GM18499 (cell line): Measurements from ENCODE around the gene RIPOR3.
"Not testable (repeated sequence)": the region's sequence is repeated elsewhere in the genome, so short reads cannot be mapped to it uniquely, and the experiment has no call there.

Experiments used
- ATAC-seq: cut with Tn5 transposase; IDR thresholded peaks from one replicate; pipeline ENCODE4 v1.9.1; 2021; ENCODE audit warnings: moderate number of reproducible peaks; ENCODE audit not compliant: insufficient read depth, unreplicated experiment

The RIPOR3 gene

GRCh38 chr20:50682947-50683530 is 8.3 kb downstream of the RIPOR3 start:
- no peak for ATAC-seq

- ATAC-seq = no peak
These were observed 9.3 kb downstream of the RIPOR3 start for GRCh38 chr20:50682065-50682464.

DNA sequence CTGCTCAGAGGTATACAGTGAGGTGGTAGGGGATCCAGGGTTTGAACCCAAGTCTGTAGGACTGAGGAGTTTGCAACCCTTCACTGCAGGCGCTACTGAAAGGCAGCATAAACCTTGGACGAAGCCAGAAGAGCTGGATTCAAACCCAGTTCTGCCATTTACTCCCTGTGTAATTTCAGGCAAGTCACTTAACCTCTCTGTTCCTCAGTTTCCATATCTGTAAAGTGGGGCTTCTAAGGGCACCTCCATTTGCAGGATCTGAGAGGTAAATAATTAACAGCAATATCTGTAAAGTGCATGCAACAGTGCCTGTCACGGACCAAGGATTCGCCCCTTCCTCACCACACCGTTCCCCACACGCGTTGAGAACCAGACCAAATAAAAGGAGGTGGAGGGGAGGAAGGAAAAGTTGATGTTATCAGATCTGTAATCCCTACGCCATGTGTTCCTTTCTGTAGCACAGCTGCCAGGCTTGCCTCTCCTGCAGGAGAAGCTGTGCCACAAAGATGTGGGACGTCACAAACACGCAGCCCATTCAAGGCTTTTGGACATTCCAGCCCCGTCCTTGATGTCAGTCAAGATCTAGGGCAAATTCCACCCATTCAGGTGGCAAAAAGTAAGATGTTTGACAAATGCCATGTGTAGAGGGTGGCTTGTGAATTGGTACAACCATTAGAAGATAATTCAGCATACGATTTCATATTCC is 9.8 kb downstream of the RIPOR3 start:
- ATAC-seq = no peak

DNA sequence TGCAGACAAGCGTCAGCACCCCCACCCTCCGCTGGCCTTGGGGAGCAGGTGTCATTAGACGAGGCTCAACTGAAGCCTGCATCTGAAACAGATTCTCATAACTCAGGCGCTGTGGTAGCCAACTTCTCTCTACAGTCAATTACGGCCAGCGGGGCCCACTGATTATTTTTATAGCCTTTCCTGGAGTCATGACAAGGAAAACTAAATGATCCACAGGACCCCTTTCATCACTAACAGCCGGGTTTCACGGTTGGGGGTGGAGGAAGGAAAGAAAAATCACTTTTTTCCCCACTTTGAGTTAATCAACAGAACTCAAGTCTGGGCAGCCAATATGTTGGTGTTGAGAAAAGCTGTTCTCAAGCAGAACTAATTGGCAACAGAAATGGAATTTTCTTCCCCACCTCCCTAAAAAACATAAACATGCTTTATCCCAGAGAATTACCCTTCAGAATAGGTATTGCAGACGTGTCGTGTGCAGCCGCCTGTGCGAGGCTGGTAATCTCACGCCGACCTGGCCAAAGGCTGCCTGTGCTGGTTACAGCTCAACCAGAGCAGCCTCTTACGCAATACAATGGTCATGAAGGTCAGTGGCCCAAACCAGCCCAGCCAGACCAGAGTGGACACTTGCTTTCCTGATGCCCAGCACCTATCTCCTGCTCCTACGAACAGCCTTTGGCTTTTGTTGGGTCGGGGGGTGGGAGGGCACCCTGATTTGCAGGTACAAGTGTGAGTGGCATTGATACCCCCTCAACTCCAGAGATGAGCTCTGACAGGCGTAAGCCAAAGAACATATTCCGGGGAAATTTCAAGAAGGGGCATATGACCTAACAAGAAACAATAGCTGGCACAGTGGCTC is 11.0 kb downstream of the RIPOR3 start:
- ATAC-seq = no peak

DNA sequence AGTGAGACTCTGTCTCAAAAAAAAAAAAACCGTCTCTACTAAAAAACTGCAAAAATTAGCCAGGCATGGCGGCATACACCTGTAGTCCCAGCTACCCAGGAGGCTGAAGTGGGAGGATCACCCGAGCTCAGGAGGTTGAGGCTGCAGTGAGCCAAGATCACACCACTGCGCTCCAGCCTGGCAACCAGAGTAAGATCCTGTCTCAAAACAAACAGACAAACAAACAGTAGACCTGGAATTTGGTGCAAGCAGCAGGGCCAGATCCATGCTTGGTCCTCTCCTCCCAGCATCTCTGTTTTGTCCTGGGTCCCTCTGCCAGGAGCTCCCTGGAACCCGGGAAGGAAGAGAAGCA is 11.6 kb downstream of the RIPOR3 start:
- ATAC-seq = no peak

DNA sequence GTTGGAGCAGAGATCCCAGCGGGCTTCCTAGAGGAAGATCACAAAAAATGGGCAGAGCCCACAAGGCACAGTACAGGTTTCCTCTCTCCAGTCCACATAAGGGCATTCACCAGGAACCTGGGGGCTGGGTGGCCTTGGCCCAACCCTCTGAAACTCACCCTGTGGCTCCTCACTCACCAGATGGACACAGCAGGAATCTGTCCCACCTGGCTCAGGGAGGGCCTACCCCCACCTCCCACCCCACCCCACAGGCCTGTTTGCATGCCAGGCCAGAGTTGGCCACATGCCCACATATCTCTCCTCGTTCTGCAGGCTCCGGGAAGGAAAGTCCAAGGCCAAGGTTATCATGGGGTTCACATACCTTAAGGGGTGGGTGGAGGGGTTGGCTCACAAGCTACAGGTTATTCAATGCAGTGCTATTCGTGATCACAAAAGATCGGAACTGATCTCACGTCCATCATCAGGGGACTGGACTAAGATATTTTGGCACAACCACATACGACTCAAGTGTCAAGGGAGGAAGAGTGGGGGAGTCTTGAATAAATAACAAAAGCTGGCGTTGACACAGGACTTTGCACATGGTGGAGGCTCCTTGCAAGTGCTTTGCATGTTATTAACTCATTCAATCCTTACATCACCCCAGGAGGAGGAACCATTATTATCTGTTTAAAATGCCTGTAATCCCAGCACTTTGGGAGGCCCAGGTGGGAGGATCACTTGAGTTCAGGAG is 13.0 kb downstream of the RIPOR3 start:
- no peak for ATAC-seq

- ATAC-seq = no peak
These were observed 14.5 kb downstream of the RIPOR3 start for GRCh38 chr20:50676858-50677257.

GRCh38 chr20:50676377-50676731 is 15.0 kb downstream of the RIPOR3 start:
- ATAC-seq = not testable (repeated sequence)

DNA sequence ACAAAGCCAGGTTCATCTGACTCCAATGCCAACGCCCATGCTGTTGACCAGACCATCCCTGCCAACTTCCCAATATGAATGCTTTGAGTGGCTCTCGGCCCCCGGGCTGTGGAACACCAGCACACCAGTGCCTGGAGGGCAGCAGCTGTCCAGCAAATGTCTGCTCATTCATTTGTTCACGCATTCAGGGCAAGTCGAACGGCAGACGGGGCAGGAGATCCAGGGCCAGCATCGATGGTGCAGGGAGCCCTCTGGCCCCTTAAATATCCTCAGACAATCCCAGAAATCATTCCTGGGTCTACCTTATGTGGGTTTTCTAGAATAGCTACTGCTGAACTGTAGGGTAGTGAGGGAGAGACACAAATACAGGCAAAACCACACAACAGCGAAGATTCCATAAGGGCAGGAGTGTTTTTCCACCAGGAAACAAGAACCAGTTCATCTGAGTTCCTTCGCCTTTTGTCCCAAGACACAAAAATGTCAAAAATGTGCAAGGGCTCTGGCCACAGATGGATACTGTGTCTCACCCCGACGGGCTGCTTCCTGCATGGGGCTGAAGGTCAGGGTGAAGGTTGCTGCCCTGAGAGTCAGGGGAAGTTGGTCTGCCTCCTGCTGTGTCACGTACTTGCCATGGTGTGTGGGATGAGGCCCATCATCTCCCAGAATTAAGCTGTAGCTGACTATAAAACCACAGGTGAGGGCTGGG is 15.5 kb downstream of the RIPOR3 start:
- ATAC-seq = no peak

GRCh38 chr20:50674138-50674825 is 17.1 kb downstream of the RIPOR3 start:
- ATAC-seq = no peak

DNA sequence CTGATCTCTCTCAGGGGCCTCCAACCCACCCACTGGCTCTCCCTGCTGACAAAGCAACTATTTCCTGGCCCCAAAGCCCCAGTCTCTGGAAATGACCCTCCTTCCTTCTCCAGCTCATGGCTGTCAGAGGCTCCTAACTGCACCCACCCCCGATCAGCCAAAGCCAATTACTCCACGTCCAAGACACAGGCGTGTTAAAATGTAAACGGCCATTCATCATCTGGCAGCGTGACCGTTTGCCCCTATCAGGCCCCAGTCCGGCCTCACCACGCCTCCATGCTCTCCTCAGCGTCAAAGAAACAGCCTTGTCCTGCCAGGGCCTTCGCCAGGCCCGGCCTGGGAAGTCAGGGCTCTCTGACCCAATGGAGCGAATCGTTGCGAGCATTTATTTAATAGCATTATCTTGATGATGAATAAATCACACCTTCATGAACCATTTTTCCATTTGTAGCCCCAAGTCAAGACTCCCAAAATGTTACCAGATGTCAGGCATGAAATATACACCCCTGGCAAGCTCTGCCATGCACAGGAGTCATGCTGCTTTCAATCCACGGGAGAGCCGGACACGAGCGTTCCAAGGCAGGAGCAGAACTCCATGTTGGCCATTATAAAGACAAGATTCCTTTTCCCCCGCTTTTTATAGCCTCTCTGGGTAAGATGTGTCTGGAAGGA is 17.7 kb downstream of the RIPOR3 start:
- no peak for ATAC-seq

DNA sequence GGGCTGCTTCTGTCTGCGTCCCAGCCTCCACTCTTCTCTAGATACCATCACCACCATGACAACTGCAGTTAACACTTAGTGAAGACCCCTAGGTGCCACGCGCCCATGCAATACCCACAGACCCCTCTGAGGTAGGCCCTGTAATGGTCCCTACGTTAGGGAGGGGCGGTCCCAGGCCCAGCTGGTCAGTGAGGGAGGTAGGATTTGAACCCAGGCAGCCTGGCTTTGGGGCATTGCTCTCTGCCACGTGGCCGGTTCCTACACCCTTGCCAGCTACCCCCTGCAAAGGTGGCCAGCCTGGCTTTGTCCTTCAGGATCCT is 18.2 kb downstream of the RIPOR3 start:
- ATAC-seq = no peak

DNA sequence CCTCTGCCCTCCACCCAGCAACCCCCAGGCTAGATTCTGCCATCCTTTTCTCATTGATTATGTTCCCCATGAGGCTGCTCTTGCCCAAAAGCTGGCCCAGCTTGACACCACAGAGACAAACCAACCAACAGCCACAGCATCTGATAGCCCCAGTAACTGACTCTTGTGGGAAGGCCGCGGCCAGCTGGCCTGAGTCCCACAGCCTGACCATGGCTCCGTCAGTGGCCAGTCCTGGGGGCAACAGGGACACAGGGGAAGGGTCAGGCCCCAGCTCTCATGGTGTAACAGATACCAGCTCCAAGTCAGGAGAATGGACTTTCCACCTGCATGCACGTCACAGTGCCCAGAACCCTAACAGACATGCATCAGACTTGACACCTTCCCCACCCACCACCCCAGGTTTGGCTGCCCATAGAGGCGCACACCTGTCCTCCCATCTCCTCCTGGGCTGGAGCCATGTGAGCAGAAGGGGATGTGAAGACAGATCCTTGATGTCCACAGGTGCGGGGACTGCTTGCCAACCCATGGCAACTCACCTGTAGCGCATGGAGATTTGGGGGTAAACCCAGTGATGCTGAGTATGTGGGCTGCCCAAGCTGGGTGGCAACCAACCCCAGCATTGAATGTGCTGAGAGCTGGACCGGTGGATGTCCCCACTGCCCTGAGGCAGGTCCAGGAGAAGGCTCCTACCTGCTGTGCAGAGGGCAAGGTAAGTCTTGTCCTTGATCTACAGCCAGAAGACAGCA is 18.8 kb downstream of the RIPOR3 start:
- ATAC-seq = no peak

GRCh38 chr20:50671626-50672025 is 19.7 kb downstream of the RIPOR3 start:
- no peak for ATAC-seq

- not testable (repeated sequence) for ATAC-seq
These were observed 20.3 kb downstream of the RIPOR3 start for GRCh38 chr20:50671010-50671409.

DNA sequence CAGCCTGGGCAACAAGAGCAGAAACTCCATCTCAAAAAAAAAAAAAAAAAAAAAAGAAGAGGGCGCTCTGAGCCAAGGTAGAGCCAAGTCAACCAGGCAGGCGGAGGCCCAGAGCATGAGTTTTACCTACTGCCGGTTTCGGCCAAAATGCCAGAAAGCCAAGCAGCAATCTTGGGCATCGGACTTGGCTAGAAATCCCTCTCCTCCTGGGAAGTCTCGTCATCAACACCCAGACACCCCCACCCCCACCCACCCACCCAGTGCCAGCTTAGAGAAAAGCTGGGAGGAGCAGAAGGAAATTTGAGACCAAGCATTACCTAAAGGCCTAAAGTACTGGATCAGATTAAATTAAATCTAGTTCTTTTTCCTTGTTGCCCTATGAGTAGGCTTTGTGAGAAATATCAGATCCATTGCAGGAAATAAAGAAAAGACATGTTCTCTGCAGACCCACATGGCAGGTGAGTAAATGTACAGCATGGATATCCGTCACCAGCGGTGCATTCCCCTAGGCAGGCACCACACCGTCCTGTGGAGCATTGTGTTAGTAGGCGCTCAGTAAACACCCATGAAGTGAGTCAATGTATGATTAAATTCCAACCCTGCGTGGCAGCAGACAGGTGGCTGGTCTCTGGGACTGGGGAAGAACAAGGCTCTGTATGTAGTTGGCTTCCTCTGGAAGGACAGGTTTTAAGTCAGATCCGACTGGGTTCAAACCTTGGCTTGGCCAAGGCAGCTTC is 21.0 kb downstream of the RIPOR3 start:
- ATAC-seq = no peak

DNA sequence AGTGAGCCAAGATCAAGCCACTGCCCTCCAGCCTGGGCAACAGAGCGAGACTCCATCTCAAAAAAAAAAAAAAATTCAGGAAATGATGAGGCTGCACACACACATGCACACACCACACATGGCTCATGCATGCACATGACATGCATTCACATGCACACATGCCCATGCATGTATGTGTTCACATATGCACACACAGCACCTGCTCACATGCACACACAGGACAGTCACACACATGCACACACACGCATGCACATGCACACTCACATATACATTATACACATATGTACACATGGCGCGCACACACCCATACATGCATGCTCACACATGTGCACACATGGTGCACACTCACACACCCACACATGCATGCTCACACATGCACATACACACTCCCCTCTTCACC is 22.5 kb downstream of the RIPOR3 start:
- ATAC-seq = no peak

- no peak for ATAC-seq
These were observed 23.0 kb downstream of the RIPOR3 start for GRCh38 chr20:50668326-50668725.
